GM18868 (cell line): ENCODE measurements around the gene DET1.
"Not testable (repeated sequence)": the region's sequence is repeated elsewhere in the genome, so short reads cannot be mapped to it uniquely, and the experiment has no call there.

ENCODE experiments used
- ATAC-seq: cut with Tn5 transposase; IDR thresholded peaks from one replicate; pipeline ENCODE4 v1.9.1; 2021; ENCODE audit warnings: mild to moderate bottlenecking, moderate library complexity; ENCODE audit not compliant: unreplicated experiment

DET1 gene

GRCh38 chr15:88546248-88547129, at the start of gene DET1:
TSS of gene DET1 (minus strand) at chr15:88546681. CDS start at chr15:88531705, 14,976 bp downstream.
- ATAC-seq: peak; percentile 97

GRCh38 chr15:88591384-88591783, 44.9 kb upstream of the DET1 start:
- ATAC-seq: no peak

GRCh38 chr15:88590759-88591158, 44.3 kb upstream of the DET1 start:
- ATAC-seq: no peak

- no peak for ATAC-seq
Observed at GRCh38 chr15:88586401-88587162, 40.1 kb upstream of the DET1 start.

GRCh38 chr15:88580532-88580931, 34.1 kb upstream of the DET1 start:
- ATAC-seq: no peak

GRCh38 chr15:88579322-88579721, 32.8 kb upstream of the DET1 start:
- no peak for ATAC-seq

GRCh38 chr15:88574655-88575054, 28.2 kb upstream of the DET1 start:
- ATAC-seq: no peak

GRCh38 chr15:88574077-88574476, 27.6 kb upstream of the DET1 start:
- no peak for ATAC-seq

GRCh38 chr15:88571852-88572259, 25.4 kb upstream of the DET1 start:
- ATAC-seq: no peak

- ATAC-seq: no peak
Observed at GRCh38 chr15:88571153-88571851, 24.8 kb upstream of the DET1 start.

GRCh38 chr15:88568589-88568988, 22.1 kb upstream of the DET1 start:
- ATAC-seq: no peak

GRCh38 chr15:88564741-88565140, 18.3 kb upstream of the DET1 start:
- ATAC-seq: no peak

- no peak for ATAC-seq
Observed at GRCh38 chr15:88563638-88564037, 17.2 kb upstream of the DET1 start.

- not testable (repeated sequence) for ATAC-seq
Observed at GRCh38 chr15:88559565-88559964, 13.1 kb upstream of the DET1 start.

- not testable (repeated sequence) for ATAC-seq
Observed at GRCh38 chr15:88558026-88558425, 11.5 kb upstream of the DET1 start.

GRCh38 chr15:88548009-88548408, 1.5 kb upstream of the DET1 start:
- not testable (repeated sequence) for ATAC-seq

GRCh38 chr15:88545578-88546247, 768 bp downstream of the DET1 start:
- ATAC-seq: not testable (repeated sequence)

GRCh38 chr15:88543065-88543776, 3.3 kb downstream of the DET1 start:
- ATAC-seq: no peak

GRCh38 chr15:88542342-88542733, 4.1 kb downstream of the DET1 start:
- no peak for ATAC-seq

- ATAC-seq: no peak
Observed at GRCh38 chr15:88541709-88542341, 4.7 kb downstream of the DET1 start.
